ENCODE measurements around the gene NRG3.

NRG3 gene

DNA sequence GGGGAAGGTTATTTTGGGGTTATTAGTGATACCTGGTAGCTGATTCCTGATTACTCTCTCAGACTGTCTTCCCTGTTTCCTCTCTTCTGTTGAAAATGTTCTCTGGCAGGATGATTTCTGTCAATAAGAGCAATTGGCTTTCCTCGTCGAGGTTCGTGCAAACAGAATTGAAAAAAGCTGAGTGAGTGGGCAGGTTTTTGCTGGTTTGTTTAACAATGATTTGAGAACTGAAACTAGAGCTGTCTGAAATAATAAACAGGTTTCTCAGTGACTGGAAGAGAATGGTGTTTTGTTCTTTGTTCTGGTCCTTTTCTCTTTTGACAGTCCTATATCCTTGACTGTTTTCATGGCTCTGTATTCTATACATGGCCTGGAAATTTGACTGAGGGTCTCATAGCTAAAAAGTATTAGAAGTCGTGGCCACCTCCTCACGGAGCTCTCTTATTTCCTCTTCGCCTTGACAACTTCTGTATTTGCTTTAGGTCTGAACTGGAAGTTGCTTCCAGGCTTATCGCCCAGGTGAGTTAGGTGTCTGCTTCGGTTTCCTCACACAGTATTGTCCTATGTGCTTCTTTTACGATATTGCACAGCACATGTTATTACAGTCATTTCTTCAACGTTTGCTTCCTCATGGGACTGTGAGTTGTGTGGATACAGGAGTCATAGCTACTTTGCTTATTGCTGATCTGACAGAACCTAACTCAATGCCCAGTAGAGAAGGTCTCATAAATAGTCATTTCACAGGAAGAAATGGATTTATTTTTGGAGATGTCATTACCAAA lies 403.6 kb downstream of the NRG3 start:
- Histone ChIP-seq H3K4me3 (replicated peaks; ENCODE audit: low read depth, low read length) (no peak overlapping the region), H3K36me3 (ENCODE audit: control insufficient read depth, insufficient read depth, low read length) (no peaks in the 10 kb centered on the region), H3K27me3 (replicated peaks; ENCODE audit: control insufficient read depth, insufficient read depth, low read length) (no peaks in the 10 kb centered on the region)
- DNase-seq (ENCODE audit: extremely low read depth, insufficient read length): no peak
- TF ChIP-seq, protein P1, sequence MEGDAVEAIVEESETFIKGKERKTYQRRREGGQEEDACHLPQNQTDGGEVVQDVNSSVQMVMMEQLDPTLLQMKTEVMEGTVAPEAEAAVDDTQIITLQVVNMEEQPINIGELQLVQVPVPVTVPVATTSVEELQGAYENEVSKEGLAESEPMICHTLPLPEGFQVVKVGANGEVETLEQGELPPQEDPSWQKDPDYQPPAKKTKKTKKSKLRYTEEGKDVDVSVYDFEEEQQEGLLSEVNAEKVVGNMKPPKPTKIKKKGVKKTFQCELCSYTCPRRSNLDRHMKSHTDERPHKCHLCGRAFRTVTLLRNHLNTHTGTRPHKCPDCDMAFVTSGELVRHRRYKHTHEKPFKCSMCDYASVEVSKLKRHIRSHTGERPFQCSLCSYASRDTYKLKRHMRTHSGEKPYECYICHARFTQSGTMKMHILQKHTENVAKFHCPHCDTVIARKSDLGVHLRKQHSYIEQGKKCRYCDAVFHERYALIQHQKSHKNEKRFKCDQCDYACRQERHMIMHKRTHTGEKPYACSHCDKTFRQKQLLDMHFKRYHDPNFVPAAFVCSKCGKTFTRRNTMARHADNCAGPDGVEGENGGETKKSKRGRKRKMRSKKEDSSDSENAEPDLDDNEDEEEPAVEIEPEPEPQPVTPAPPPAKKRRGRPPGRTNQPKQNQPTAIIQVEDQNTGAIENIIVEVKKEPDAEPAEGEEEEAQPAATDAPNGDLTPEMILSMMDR (IDR thresholded peaks at IDR 0.05; ENCODE audit: insufficient read depth, low read length, poor library complexity, severe bottlenecking): no peak

DNA sequence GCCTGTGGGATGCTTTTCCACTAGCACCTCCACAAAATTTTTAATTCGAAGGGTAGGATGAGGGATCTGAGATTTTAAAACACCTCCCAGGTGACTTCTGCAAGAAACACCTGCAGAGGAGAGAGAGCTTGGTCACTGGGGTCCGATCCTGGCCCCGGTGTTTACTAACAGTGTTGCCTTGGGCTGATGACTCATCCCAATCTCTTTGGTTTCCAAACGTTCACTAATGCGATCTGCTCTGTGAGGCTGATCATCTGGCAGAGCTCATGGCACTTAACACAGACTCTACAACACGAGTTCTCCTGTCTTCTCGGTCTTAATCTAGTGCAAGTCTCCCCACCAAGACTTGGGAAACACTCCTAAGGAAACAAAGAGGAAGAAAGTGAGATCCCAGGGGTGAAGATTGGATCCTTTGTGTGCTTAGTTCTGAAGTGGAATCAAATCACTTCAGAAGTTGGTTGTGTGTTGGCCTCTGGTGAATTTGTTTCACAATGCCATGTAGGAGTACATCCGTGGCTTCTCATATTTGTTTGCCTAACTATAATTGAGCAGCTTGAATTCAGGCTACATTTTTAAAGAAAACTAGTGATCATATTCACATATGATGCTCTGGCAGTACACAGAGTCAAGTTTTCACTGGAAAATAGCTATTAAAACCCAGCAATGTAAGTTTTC lies 407.9 kb downstream of the NRG3 start:
- Histone ChIP-seq H3K4me3 (replicated peaks; ENCODE audit: low read depth, low read length) (no peak overlapping the region), H3K27me3 (replicated peaks; ENCODE audit: control insufficient read depth, insufficient read depth, low read length) (no peaks in the 10 kb centered on the region), H3K36me3 (ENCODE audit: control insufficient read depth, insufficient read depth, low read length) (no peaks in the 10 kb centered on the region)
- no peak for DNase-seq (ENCODE audit: extremely low read depth, insufficient read length)
- TF ChIP-seq, protein P1 (IDR thresholded peaks at IDR 0.05; ENCODE audit: insufficient read depth, low read length, poor library complexity, severe bottlenecking): no peak

DNA sequence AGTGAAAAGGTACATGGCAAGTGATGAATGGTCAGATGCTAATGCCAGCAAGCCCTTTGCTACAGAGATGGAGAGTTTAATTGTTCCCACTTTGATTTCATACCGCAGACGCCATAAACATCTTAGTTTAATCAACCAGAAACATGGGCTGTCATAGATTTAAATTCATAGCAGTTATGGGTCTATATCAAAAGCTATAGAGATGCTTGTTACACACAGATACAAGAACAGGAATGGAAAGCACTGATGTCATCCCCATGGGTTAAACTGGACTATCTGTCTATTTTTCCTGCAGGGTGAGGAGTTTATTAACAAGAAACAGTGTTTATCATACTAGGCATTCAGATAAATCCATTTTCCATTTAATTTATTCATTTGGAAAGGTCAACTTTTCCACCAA lies 409.2 kb downstream of the NRG3 start:
- no peaks in the 10 kb centered on the region for H3K27me3 ChIP-seq (replicated peaks; ENCODE audit: control insufficient read depth, insufficient read depth, low read length)
- no peak overlapping the region for H3K4me3 ChIP-seq (replicated peaks; ENCODE audit: low read depth, low read length)
- H3K36me3 ChIP-seq (ENCODE audit: control insufficient read depth, insufficient read depth, low read length): no peaks in the 10 kb centered on the region
- no peak for DNase-seq (ENCODE audit: extremely low read depth, insufficient read length)
- TF ChIP-seq, protein P1 (IDR thresholded peaks at IDR 0.05; ENCODE audit: insufficient read depth, low read length, poor library complexity, severe bottlenecking): no peak

DNA sequence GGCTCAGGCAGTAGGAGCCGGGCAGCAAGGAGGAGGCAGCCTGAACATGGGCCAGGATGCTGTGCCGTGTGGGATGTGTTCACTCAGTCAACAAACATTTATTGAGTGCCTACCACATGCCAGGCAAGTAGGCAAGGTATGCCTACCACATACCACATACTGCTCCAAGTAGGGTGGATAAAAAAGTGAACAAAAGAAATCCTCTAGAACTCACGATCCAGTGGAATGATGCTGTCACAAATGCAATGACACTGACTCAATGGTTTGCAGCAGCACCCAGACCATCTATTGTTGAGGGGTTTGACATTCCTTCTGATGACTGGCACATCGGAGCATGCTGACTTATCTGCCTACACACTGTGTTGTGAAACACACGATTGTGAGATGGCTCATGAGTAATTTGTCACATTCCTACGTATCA lies 413.5 kb downstream of the NRG3 start:
- no peaks in the 10 kb centered on the region for H3K36me3 ChIP-seq (ENCODE audit: control insufficient read depth, insufficient read depth, low read length)
- DNase-seq (ENCODE audit: extremely low read depth, insufficient read length): no peak
- no peak overlapping the region for H3K4me3 ChIP-seq (replicated peaks; ENCODE audit: low read depth, low read length)
- TF ChIP-seq, protein P1 (IDR thresholded peaks at IDR 0.05; ENCODE audit: insufficient read depth, low read length, poor library complexity, severe bottlenecking): no peak
- H3K27me3 ChIP-seq (replicated peaks; ENCODE audit: control insufficient read depth, insufficient read depth, low read length): no peaks in the 10 kb centered on the region

DNA sequence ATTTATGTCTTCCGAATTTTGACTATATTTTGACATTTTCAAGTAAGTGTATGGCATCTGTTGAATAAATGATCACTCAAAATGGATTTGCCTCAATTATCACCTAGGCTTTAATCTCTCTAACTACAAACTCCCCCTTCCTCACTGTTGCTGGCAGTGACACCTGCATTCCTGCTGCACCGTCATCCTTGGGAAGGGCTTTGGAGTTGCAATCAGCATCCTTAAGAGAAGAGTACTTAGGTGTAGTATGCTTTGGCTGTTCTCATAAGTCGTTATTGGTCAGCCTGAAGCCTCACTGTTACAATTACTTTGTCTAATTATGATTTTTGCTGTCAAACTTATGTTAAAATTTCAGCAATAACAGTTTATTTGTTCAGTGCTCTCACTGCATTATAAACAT lies 415.0 kb downstream of the NRG3 start:
- TF ChIP-seq, protein P1 (IDR thresholded peaks at IDR 0.05; ENCODE audit: insufficient read depth, low read length, poor library complexity, severe bottlenecking): no peak
- DNase-seq (ENCODE audit: extremely low read depth, insufficient read length): no peak
- Histone ChIP-seq H3K4me3 (replicated peaks; ENCODE audit: low read depth, low read length) (no peak overlapping the region), H3K27me3 (replicated peaks; ENCODE audit: control insufficient read depth, insufficient read depth, low read length) (no peaks in the 10 kb centered on the region), H3K36me3 (ENCODE audit: control insufficient read depth, insufficient read depth, low read length) (no peaks in the 10 kb centered on the region)
